Stimulated activated CD4-positive, alpha-beta T cell treated with anti-CD3 and anti-CD28 coated beads, TNF-alpha, amount 100 ng/mL, for 48 hours (primary cell): ENCODE measurements around the gene CANT1.

ENCODE experiments used
- DNase-seq, 3 donors: peaks; one replicate each; pipeline ENCODE4 v3.0.0-alpha.2; 2020; ENCODE audit warnings: low read depth in 3 of 3

Gene CANT1

GRCh38 chr17:79008666-79009387 lies 737 bp downstream of the CANT1 start:
- DNase-seq = no peak

DNA sequence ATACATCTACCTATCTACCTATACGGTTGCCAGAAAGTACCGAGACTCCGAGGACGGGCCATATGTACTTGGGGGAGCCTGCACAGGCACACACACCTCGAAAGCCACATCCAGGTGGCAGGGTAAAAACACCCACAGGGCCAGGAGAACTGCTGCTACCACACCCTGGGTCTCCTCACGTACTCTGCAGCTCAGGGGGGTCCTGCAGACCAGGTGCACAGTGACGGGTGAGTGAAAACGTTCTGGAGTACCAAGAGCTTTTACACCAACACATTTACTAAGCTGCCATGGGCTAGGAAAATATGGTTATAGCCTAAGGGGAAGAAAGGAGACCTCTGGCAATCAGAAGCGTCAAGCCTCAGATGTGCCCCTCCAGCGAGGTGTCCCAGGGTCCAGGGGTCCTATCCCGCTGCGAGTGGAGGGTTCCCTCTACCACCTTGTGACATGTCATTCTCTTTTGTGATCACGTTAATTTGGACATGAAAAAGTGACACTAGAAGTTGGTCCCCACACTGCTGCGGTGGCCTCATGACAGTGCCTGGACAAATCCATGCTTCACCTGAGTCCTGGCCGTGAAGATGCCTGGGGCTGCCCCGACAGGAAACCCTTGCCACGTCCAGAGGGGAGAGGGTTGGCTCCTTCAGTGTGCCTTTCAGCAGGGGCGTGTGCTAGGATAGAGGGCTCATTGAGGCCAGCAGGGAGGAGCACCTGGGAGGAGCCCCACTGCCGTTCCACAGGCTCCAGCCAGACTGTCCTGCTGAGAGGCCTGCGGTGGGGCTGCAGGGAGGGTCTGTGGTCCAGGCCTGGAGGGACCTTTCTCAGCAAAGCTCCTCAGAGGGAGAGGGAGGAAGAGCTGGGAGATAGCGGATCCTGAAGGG lies 1.8 kb downstream of the CANT1 start:
- DNase-seq = no peak

DNA sequence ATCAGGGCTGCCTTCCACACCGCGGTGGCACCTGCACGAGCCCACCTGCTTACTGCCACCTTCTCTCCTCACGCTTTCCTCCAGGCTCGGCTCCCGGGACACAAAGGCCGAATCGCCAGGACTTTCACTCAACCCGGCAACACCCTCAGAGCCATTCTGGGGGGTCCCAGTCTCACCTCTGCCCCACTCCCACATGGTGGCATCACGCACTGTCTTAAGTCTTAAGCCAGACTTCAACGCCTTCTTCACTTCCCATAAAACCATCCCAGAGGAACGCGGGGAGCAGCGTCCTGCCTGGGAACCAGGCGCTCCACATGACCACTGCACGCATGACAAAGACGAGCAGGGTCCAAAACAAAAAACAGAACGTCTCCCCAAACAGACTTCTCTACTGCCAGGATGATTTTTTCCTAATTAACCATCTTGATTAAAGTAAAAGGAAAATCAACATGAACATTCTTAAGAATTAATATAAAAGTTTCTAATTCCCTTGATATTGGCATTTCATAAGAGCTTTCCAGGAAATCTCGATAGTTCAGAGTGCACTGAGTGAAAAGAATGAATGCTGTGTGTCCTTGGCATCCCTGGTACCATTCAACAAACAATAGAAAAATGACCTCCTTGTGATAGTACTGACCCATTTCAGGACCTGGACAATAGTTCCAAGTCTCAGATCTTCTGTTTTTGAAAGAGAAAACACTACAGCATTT lies 2.6 kb downstream of the CANT1 start:
- no peak for DNase-seq

DNA sequence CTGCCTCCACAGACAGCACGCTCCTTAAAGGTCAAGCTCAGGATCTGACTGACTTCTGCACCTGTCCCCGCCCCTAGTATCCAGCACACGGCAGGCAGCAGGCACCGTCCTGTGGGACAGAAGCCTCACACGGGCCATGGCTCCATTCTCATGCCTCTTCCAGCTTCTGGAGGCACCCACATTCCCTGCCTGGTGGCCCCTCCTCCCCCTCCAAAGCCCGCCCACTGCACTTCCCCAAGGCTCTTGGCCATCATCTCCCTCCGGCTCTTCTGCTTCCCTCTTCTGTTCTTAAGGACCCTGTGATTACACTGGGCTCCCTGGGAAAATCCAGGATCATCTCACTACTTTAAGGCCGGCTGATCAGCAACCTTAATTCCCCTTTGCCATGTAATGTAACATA lies 3.5 kb downstream of the CANT1 start:
- DNase-seq = no peak

GRCh38 chr17:79005063-79005861 lies 4.3 kb downstream of the CANT1 start:
- no peak for DNase-seq

GRCh38 chr17:79003661-79004411 lies 5.7 kb downstream of the CANT1 start:
- DNase-seq = no peak

DNA sequence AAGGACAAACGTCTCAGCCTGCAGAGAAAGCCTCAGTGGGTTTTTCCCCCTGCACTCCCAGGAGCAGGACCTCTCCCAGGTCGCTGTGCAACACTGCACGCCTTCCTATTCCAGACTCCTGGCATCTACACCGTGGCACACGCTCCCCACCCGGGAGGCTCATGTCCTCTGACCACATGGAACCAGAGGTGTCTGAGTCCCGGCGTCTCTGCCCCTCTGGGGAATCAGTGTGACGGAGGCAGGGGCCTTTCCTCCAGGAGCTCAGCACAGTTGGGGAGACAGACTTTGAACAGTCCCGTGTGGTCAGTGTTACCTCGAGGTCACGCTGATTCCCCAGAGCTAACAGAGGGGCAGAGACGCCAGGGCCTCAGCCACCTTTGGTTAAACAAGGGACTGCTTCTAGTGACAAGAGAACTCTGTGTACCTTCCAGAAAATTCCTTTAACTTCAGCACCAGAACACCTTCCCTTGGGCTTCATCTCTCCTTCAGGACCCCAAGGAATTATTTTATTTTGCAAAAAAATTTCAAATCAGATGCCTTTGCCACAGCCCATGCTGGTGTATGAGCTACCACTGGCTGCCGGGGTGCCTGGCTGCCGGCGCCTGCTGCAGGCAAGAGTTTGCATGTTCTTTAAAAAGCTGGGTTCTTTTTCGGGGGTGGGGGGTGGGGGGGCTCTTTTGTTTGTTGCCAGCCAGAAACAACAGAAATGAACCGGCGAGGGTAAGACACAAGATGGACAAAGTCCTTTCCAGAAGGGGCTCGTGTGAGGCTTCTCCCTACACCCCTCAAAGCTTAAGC lies 6.6 kb downstream of the CANT1 start:
- DNase-seq = no peak

GRCh38 chr17:79002291-79002690 lies 7.3 kb downstream of the CANT1 start:
- DNase-seq = no peak

DNA sequence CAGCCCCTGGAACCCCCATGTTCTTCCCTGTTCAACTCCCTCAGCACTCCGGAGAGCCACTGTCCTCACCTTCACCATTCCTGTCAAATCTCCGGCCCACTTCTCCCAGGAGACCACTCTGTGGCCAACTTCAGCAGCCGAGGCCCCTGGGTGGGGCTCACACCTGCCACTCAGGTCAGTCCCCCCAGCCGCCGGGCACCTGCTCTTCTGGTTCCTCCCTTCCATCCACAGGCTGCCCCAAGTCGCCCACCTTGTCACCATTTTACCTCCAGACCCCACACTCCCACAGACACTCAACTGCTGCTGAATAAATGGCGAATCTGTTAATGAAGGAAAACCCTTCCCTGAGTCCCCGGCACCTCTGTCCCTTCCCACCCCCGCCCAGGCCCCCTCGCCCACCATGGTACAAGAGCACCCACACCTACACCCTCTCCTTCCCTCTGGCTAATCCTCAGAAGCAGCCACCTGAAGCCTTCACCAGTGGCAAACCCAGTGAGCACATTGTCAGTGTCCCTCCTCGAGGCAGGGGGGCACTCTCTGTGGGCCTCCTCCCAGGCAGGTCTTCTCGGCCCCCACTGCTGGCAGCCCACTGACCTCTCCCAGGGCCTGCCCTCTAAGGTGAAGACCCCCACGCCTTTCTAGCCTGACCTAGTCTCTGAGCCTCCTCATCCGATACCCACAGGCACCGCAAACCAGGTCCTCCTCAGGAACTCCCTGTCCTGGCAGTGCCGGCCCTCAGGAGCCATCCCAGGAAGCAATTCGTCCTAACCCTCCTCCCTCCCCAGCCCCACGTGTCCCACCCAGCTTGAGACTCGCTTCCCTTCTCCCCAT lies 8.2 kb downstream of the CANT1 start:
- no peak for DNase-seq

DNA sequence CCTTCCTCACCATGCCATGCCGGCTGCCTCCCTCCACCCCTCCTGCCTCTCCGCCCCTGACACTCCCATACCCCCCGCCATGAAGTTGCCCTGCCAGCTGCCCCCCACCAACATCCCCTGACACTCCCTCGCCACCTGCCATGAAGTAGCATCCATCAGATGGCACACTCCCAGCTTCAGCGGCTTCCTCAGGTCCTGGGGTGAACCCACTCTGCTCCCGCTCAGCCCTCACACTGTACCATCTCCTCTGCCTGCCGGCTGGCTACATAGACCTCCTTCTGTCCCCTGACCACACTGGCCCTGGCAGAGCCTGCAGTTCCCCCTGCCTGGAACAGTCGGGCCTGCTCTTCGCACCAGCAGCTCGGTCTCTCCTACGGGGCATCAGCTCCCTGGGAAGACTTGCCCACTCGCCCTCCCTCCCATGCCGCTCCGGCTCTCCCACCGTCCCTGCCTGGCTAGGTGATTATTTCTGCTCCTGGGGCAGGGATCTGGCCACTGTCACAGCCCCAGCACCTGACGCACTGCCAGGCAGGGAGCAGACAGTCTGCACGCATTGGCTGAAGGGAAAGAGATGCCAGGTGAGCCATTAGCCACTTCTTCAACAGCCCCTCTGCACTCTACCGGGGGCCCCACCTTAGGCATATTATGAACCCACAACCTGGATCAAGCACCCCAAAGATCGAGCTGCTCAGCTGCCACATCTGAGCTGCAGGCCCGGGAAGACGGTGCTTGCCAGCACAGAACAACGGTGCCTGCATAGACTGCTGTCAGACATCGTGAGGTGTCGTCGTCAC lies 9.0 kb downstream of the CANT1 start:
- DNase-seq = no peak

DNA sequence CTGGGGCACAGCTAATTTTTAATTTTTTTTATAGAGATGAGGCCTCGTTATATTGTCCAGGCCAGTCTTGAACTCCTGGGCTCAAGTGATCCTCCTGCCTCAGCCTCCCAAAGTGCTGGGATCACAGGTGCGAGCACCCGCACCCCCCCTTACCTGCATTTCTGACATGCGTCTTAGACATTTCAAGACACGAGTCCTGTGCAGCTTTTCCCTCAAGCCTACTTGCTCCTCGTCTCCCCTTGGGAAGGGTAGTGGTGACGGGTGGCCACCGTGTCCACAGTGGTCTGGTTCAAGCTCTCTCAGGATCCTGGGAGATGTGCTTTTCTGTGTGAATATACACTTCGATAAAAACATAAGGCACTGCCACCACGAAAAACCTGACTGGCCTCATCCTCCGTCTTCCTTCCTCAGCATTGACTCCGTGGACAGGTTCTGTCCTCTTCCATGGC lies 9.6 kb downstream of the CANT1 start:
- no peak for DNase-seq

GRCh38 chr17:78999056-78999768 lies 10.4 kb downstream of the CANT1 start:
- DNase-seq = no peak

DNA sequence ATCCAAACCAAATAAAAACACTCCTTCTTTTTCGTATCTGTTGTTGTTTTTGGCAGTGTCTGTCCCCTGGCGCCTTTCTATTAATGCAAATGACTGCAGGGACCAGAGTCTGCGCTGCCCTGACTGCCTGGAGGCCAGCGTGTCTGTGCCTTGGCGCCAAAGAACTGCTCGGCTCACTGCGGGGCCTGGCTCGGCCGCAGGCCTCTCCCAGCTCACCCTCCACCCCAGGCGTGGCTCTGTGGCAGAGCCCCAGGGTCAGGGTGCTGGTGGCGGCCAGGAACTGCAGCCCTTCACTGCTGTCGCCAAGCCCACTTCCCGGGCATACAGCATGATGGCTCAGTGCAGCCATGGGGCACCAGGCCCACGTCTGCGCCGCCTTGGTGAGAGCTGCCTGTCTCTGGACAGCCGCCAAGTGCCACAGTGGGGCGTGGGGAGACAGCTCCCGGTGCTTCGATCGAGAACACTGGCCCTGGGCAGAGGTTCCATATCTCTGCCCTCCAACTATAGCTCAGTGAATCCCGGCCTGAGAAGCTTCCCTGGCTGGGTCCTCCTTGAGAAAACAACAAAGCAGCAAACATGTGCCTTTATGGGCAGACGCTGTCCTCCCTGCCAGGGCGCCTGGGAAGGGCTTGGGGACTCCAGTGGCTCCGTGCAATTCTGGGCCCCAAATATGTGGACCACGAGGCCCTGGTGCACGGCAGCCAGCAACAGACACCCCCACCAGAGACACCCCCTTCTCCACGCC lies 11.1 kb downstream of the CANT1 start:
- DNase-seq = no peak

DNA sequence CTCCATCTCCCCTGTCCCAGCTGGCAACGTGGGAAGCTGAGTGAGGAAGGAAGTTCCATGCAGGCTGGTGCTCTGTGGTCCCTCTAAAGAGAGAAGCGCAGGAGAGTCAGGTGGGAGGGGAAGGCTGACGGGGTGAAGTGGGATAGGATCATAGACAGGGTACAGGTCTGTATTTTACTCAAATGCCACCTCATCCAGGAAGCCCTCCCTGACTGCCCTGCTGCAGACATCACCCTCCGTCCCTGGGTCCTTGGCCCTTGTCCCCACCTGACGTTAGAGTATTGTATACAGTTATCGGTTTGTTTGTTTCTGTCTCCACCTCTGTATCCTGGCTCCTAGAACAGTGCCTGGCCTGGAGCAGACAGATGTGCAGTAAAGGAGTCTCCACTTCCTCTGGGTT lies 11.7 kb downstream of the CANT1 start:
- no peak for DNase-seq

- DNase-seq = no peak
Observed at GRCh38 chr17:78997231-78997741, 12.3 kb downstream of the CANT1 start.

DNA sequence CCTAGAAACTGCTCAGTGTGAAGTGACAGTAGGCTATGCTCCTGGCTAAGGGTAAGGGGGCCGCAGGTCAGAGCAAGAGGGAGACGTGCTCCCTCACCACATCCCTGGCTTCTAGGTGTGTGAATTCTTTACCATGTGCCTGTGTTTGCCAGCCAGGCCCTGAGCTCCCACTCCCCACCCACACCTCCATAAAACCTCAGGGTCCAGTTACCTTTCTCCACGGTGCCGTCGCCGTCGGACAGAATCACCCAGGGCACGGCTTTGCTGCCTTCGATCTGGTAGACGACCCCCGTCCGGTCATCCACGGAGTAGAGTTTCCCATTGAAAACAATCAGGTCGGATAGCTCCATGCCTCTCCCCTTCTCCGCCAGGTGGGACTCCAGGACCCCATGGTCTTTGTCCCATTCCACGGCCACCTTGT lies 12.8 kb downstream of the CANT1 start:
- no peak for DNase-seq
